HEK293T (cell line): ENCODE measurements around the gene NRIP1.

Experiments used
- ARNT ChIP-seq: fragments of 450-650 bp; IDR thresholded peaks from 2 replicates; pipeline ENCODE4 v1.6.1; 2017; ENCODE audit warnings: mild to moderate bottlenecking
- BHLHE40 ChIP-seq: fragments of 450-650 bp; IDR thresholded peaks from 2 replicates; pipeline ENCODE4 v1.6.1; 2016; ENCODE audit warnings: mild to moderate bottlenecking, moderate library complexity, borderline replicate concordance
- ELF4 ChIP-seq: fragments of 450-650 bp; IDR thresholded peaks from 2 replicates; pipeline ENCODE4 v1.6.1; 2017; ENCODE audit warnings: antibody characterized with exemption
- FOXA1 ChIP-seq: fragments of 450-650 bp; IDR thresholded peaks from 2 replicates; pipeline ENCODE4 v1.6.1; 2016; ENCODE audit warnings: mild to moderate bottlenecking
- FOXK2 ChIP-seq: fragments of 450-650 bp; IDR thresholded peaks from 2 replicates; pipeline ENCODE4 v1.6.1; 2016; ENCODE audit warnings: mild to moderate bottlenecking
- FOXM1 ChIP-seq: fragments of 450-650 bp; IDR thresholded peaks from 2 replicates; pipeline ENCODE4 v1.6.1; 2017; ENCODE audit warnings: mild to moderate bottlenecking, borderline replicate concordance
- L3MBTL2 ChIP-seq: fragments of 450-650 bp; conservative IDR thresholded peaks from 2 replicates; pipeline ENCODE4 v1.6.1; 2016; ENCODE audit warnings: mild to moderate bottlenecking
- NFRKB ChIP-seq: fragments of 450-650 bp; IDR thresholded peaks from 2 replicates; pipeline ENCODE4 v1.6.1; 2016; ENCODE audit warnings: mild to moderate bottlenecking, moderate library complexity
- SP1 ChIP-seq: fragments of 450-650 bp; IDR thresholded peaks from 2 replicates; pipeline ENCODE4 v1.6.1; 2017
- SUZ12 ChIP-seq: fragments of 450-650 bp; IDR thresholded peaks from 2 replicates; pipeline ENCODE4 v1.6.1; 2016; ENCODE audit warnings: mild to moderate bottlenecking
- ZNF384 ChIP-seq: fragments of 450-650 bp; IDR thresholded peaks from 2 replicates; pipeline ENCODE4 v1.6.1; 2016
- TF ChIP-seq, protein P1 (sequence below): fragments of 450-650 bp; IDR thresholded peaks from 2 replicates; pipeline ENCODE4 v1.6.1; 2016

DNA sequence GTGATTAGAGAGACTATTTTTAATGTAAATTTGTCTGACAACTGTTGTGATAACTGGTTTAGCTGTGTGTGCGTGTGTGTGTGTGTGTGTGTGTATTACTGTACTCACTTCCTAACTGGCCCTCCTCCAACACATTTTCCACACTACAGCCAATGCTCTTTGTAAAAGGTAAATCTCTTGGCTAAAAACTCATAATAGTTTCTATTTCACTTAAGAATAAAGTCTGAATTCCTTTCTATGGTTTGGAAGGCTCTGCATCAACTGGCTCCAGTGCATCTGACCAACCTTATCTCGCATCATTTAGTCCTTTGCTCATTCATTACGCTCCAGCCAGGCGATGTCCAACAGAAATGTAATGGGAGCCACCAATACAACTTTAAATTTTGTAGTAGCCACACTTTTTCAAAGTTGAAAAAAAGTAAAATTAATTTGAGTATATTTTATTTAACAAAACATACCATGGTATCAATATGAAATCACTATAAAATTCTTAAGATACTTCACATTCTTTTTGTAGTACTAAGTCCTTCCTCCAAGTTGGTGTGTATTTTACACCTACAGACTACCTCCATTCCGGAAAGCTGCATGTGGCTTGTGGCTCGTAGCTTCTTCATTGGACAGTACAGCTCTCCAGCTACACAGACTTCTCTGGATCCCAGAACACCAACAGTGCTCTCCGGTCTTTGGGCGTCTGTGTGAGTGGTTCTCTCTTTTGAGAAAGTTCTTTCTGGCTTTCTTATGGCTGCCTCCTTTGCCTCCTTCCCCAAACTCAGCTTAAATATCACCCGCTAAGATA lies 68.9 kb downstream of the NRIP1 start:
- no peak for TF ChIP-seq SUZ12
- no peak for TF ChIP-seq SP1
- TF ChIP-seq ARNT = no peak
- TF ChIP-seq, protein P1, sequence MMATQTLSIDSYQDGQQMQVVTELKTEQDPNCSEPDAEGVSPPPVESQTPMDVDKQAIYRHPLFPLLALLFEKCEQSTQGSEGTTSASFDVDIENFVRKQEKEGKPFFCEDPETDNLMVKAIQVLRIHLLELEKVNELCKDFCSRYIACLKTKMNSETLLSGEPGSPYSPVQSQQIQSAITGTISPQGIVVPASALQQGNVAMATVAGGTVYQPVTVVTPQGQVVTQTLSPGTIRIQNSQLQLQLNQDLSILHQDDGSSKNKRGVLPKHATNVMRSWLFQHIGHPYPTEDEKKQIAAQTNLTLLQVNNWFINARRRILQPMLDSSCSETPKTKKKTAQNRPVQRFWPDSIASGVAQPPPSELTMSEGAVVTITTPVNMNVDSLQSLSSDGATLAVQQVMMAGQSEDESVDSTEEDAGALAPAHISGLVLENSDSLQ = no peak
- no peak for TF ChIP-seq FOXA1
- TF ChIP-seq L3MBTL2 = no peak
- no peak for TF ChIP-seq ZNF384
- TF ChIP-seq FOXK2 = no peak
- TF ChIP-seq ELF4 = no peak
- no peak for TF ChIP-seq BHLHE40
- TF ChIP-seq FOXM1 = no peak
- no peak for TF ChIP-seq NFRKB
